Breast epithelium (tissue), 3 donors: ENCODE data around the gene NCK1.
"Not testable (repeated sequence)": the region's sequence is repeated elsewhere in the genome, so short reads cannot be mapped to it uniquely, and the experiment has no call there.

ENCODE experiments used
- CTCF ChIP-seq, 3 donors: fragments of 450-650 bp; IDR thresholded peaks; one replicate each; pipeline ENCODE4 v1.5.1; 2016 to 2017; ENCODE audit warnings: antibody characterized with exemption in 3 of 3, mild to moderate bottlenecking in 3 of 3, moderate library complexity in 3 of 3
- POLR2A ChIP-seq: fragments of 450-650 bp; IDR thresholded peaks from one replicate; pipeline ENCODE4 v1.6.1; 2016; ENCODE audit warnings: antibody characterized with exemption, mild to moderate bottlenecking, moderate library complexity
- POLR2AphosphoS5 ChIP-seq, 3 donors: sonication (generic); formaldehyde crosslinking; IDR thresholded peaks; one replicate each; pipeline ENCODE4 v1.6.1; 2017; ENCODE audit warnings: antibody characterized with exemption in 3 of 3

DNA sequence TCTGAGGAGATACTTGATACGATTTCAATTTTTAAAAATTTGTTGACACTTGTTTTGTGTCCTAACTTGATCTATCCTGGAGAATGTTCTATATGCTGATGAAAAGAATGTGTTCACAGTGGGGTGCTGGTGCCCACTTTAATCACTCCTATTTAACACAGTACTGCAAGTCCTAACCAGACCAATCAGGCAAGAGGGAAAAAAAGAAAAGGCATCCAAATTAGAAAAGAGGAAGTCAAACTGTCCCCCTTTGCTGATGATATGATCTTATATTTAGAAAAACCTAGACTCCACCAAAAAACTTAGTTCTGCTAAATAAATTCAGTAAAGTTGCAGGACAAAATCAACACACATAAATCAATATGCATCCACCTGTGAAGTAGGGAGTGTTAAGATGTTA is 40.5 kb downstream of the NCK1 start:
- not testable (repeated sequence) for TF ChIP-seq POLR2A; CTCF (IDR thresholded peaks at IDR 0.05); POLR2AphosphoS5 (IDR thresholded peaks at IDR 0.05)
